Heart right ventricle (tissue), 16 donors: ENCODE results near the gene GJC3. TPM values are rescaled to one million over a fixed set of nuclear protein-coding genes. Genes with fewer than 3 reads are reported as not detected.
"Not testable (repeated sequence)": the region's sequence is repeated elsewhere in the genome, so short reads cannot be mapped to it uniquely, and the experiment has no call there.

ENCODE experiments used
- ATAC-seq, 8 donors: fragments of 200-7000 bp; cut with Tn5 transposase; one replicate each; pipeline ENCODE4 v1.9.1; 2020; ENCODE audit warnings: mild to moderate bottlenecking in 8 of 8, moderate library complexity in 8 of 8, moderate number of reproducible peaks in 1 of 8
- DNase-seq, 2 donors: peaks; one replicate each; pipeline ENCODE4 v3.0.0-alpha.2; 2020
- H3K27ac ChIP-seq, 10 donors: fragments of 200-600 bp; sonication (generic) in 2 of 10; one replicate each; pipeline versions ENCODE4 v1.5.0 to v1.8.0; 2020 to 2022; ENCODE audit warnings: mild to moderate bottlenecking in 3 of 10
- H3K27me3 ChIP-seq, 7 donors: fragments of 200-600 bp; one replicate each; pipeline ENCODE4 v1.8.0; 2021 to 2022; ENCODE audit warnings: mild to moderate bottlenecking in 2 of 7
- H3K36me3 ChIP-seq, 9 donors: fragments of 200-600 bp; sonication (generic) in 1 of 9; one replicate each; pipeline versions ENCODE4 v1.5.0 to v1.8.0; 2020 to 2022; ENCODE audit warnings: mild to moderate bottlenecking in 2 of 9
- H3K4me1 ChIP-seq, 9 donors: fragments of 200-600 bp; sonication (generic) in 1 of 9; one replicate each; pipeline versions ENCODE4 v1.5.0 to v1.8.0; 2020 to 2022; ENCODE audit warnings: mild to moderate bottlenecking in 4 of 9
- H3K4me3 ChIP-seq, 10 donors: fragments of 200-600 bp; sonication (generic) in 2 of 10; one replicate each; pipeline versions ENCODE4 v1.5.0 to v1.8.0; 2020 to 2022; ENCODE audit warnings: mild to moderate bottlenecking in 7 of 10, moderate library complexity in 2 of 10
- H3K9me3 ChIP-seq, 11 donors: fragments of 200-600 bp in 10 of 11; sonication (generic) in 2 of 11; one replicate each; pipeline versions ENCODE4 v1.5.0 to v1.8.0; 2013 to 2022; ENCODE audit warnings: mild to moderate bottlenecking in 2 of 11, control low read depth in 1 of 11, moderate library complexity in 1 of 11
- WGBS, 2 donors: extraction: QIAGEN DNeasy Blood & Tissue Kit; methylation state at CpG; one replicate each; pipeline ENCODE4 v1.1.7; 2013; ENCODE audit warnings: inconsistent platforms in 1 of 2; 5-methylcytosine and 5-hydroxymethylcytosine counted together
- intact Hi-C, 10 donors: fragments of 100-400 bp; cut with DNase I; formaldehyde crosslinking; loops; one replicate each; pipeline versions ENCODE4 v1.11.1 to v1.14.2; 2022
- polyA plus RNA-seq, 2 donors: library from polyadenylated mRNA; stranded (reverse); fragments of 200-250 nt; gene quantifications; one replicate each; pipeline ENCODE4 v1.2.3, GENCODE V29; 2013
- total RNA-seq, 10 donors: library from RNA; stranded (reverse); fragmentation: NEBNext Ultra II Directional in 3 of 10; extraction: Animal tissue kit (Norgen Biotek cat#: 25700) in 3 of 10; gene quantifications; one replicate each; pipeline versions ENCODE4 v1.2.1 to v1.2.4, GENCODE V29; 2021 to 2023
- TF ChIP-seq, protein P1 (sequence below), 9 donors: fragments of 200-600 bp; sonication (generic) in 2 of 9; IDR thresholded peaks; one replicate each; pipeline versions ENCODE4 v1.5.0 to v1.8.0; 2021 to 2022; ENCODE audit warnings: antibody characterized with exemption in 9 of 9, mild to moderate bottlenecking in 5 of 9, moderate library complexity in 1 of 9
- donor health status: Arrhythmogenic right ventricular cardiomyopathy.
- donor health status: ischemic (EF 13 %, LVEDD 7.1; RV severe dilation, severe dysfunction).
- donor health status: healthy with polysubstance abuse.
- donor health status: DM: no; HTN: yes; CAD: no.
- donor health status: DM: no; HTN: no; CAD: no.
- donor health status: ischemic (EF 25% LVEDD 6.9; RV normal size, moderate dysfunction).
- donor health status: ischemic (EF 25% LVEDD 5.7; RV mildly dilated, moderate dysfunction).
- donor health status: healthy.
- donor health status: DM: yes; HTN: yes; CAD: no.
- donor health status: Ischemic cardiomyopathy.
- donor health status: ischemic (EF 35%, LVEDD 5.7; RV mildly dilated, moderate dysfunction).
- donor health status: nonischemic (EF 11% LVEDD 7.7; RV severe dilation, severe dysfunction).
- donor health status: DM: yes; HTN: yes; CAD: no.
- donor health status: PGD.
- donor health status: ischemic (EF 29% LVEDD 5.4; RV normal size, mild dysfunction).
- donor health status: nonischemic (EF 23%, LVEDD 6.1; RV moderate dilation, normal function).

Gene GJC3
- total and polyA plus RNA-seq, 12 donors: 0.29 to 0.44 TPM; not detected in 10

GRCh38 chr7:99897322-99898022 lies 31.9 kb downstream of the GJC3 start:
- ATAC-seq (no peak), DNase-seq (no peak)
- TF ChIP-seq, protein P1, sequence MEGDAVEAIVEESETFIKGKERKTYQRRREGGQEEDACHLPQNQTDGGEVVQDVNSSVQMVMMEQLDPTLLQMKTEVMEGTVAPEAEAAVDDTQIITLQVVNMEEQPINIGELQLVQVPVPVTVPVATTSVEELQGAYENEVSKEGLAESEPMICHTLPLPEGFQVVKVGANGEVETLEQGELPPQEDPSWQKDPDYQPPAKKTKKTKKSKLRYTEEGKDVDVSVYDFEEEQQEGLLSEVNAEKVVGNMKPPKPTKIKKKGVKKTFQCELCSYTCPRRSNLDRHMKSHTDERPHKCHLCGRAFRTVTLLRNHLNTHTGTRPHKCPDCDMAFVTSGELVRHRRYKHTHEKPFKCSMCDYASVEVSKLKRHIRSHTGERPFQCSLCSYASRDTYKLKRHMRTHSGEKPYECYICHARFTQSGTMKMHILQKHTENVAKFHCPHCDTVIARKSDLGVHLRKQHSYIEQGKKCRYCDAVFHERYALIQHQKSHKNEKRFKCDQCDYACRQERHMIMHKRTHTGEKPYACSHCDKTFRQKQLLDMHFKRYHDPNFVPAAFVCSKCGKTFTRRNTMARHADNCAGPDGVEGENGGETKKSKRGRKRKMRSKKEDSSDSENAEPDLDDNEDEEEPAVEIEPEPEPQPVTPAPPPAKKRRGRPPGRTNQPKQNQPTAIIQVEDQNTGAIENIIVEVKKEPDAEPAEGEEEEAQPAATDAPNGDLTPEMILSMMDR (IDR thresholded peaks at IDR 0.05): no peak
- Histone ChIP-seq H3K36me3 (peaks cover 0 to 52% (median 12%) of the 10 kb centered on the region in 9 donors), H3K4me3 (no peak overlapping the region), H3K27me3 (no peaks in the 10 kb centered on the region), H3K9me3 (no peaks in the 10 kb centered on the region), H3K27ac (no peak overlapping the region), H3K4me1 (peaks cover 0 to 6% (median 0%) of the 10 kb centered on the region in 9 donors)
- intact Hi-C loops: no loop called here
- WGBS, 2 donors: 91 to 92% methylated on average over 6 of the region's 6 CpGs

DNA sequence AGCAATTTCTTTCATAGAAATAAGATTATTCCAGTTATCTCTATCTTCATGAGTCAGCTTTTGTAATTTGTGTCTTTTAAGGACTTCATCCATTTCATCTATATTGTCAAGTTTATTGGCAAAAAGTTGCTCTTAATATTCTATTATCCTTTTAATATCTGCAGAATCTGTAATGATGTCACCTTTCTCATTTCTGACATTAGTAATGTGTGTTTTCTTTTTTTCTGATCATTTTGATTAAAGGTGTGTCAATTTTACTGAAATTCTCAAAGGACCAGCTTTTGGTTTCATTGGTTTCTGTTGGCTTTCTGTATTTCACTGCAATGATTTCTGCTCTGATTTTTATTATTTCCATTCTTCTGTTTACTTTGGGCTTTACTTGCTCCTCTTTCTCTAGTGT lies 34.7 kb downstream of the GJC3 start:
- no peaks in the 10 kb centered on the region for H3K27me3 ChIP-seq
- H3K4me3 ChIP-seq: no peak overlapping the region
- no peaks in the 10 kb centered on the region for H3K4me1 ChIP-seq
- DNase-seq: no peak
- no peak for ATAC-seq
- H3K9me3 ChIP-seq: no peaks in the 10 kb centered on the region
- H3K27ac ChIP-seq: no peak overlapping the region
- TF ChIP-seq, protein P1 (IDR thresholded peaks at IDR 0.05): no peak
- intact Hi-C loops: no loop called here
- H3K36me3 ChIP-seq: peaks cover 0 to 51% (median 11%) of the 10 kb centered on the region in 9 donors

DNA sequence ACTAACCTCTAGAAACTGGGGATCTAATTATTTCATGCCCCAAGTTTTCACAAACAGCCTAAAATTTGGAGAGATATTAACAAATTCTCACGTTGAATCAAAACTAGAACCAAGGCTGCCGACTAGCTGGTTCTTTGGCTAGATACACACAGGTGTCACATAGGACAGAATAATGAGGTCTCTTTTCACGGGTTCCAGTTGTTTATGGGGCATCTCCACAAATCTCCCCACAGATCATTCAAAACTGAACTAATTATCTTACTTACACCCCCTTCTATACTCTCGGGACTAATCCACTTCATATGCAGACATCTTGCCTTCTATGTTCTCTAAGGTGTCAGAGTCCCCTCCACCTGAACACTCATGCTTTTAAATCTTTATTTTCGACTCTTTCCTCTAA lies 36.1 kb downstream of the GJC3 start:
- H3K4me3 ChIP-seq: no peak overlapping the region
- WGBS, 2 donors: 77 to 82% methylated on average over 5 of the region's 5 CpGs
- TF ChIP-seq, protein P1 (IDR thresholded peaks at IDR 0.05): no peak
- no peaks in the 10 kb centered on the region for H3K9me3 ChIP-seq
- H3K27me3 ChIP-seq: no peaks in the 10 kb centered on the region
- no peaks in the 10 kb centered on the region for H3K4me1 ChIP-seq
- no peak overlapping the region for H3K27ac ChIP-seq
- H3K36me3 ChIP-seq: peaks cover 0 to 43% (median 16%) of the 10 kb centered on the region in 9 donors
- ATAC-seq: no peak
- no peak for DNase-seq
- intact Hi-C loops: no loop called here

DNA sequence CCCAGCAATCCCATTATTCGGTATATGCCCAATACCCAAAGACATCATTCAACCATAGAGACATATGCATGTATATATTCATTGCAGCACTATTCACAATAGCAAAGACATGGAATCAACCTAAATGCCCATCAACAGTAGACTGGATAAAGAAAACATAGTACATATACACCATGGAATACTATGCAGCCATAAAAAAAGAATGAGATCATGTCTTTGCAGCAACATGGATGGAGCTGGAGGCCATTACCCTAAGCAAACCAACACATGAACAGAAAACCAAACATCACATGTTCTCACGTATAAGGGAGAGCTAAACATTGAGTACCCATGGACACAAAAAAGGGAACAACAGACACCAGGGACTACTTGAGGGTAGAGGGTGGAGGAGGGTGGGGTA lies 39.1 kb downstream of the GJC3 start:
- WGBS, 2 donors: 96 to 97% methylated on average over 2 of the region's 2 CpGs
- H3K4me1 ChIP-seq, H3K27ac ChIP-seq, DNase-seq, H3K27me3 ChIP-seq, H3K9me3 ChIP-seq, ATAC-seq, intact Hi-C loops, H3K4me3 ChIP-seq: not testable (repeated sequence)
- peaks cover 0 to 38% (median 16%) of the 10 kb centered on the region in 9 donors for H3K36me3 ChIP-seq

- H3K27me3 ChIP-seq, H3K4me1 ChIP-seq, H3K4me3 ChIP-seq, H3K27ac ChIP-seq, DNase-seq, intact Hi-C loops, ATAC-seq: not testable (repeated sequence)
- Histone ChIP-seq H3K9me3 (peaks cover 0 to 20% (median 0%) of the 10 kb centered on the region in 11 donors), H3K36me3 (peaks cover 0 to 38% (median 16%) of the 10 kb centered on the region in 9 donors)
- WGBS, 2 donors: 86 to 93% methylated on average over 21 to 23 of the region's 29 CpGs
These were observed 41.1 kb downstream of the GJC3 start for GRCh38 chr7:99888366-99888765.
